Pancreas (tissue), 8 donors: ENCODE results near the gene C11orf21. TPM values are rescaled to one million over a fixed set of nuclear protein-coding genes. Genes with fewer than 3 reads are reported as not detected.

Experiments used
- polyA plus RNA-seq, 2 donors: library from polyadenylated mRNA; stranded (reverse); fragments of 200-250 nt; gene quantifications; one replicate each; pipeline ENCODE4 v1.2.3, GENCODE V29; 2013
- total RNA-seq, 6 donors: library from RNA; stranded (reverse); fragmentation: NEBNext Ultra II Directional in 4 of 6; extraction: Animal tissue kit (Norgen Biotek cat#: 25700) in 4 of 6; gene quantifications; one replicate each; pipeline versions ENCODE4 v1.2.1 to v1.2.4, GENCODE V29; 2021 to 2023
- donor health status: healthy with polysubstance abuse.
- donor health status: DM: no; HTN: no; CAD: no; lungs with moderate emphysema.
- donor health status: DM: no; HTN: no; CAD: no.
- donor health status: Bipolar disorder and iron deficiency.
- donor health status: DM: yes; HTN: yes; CAD: no.
- donor health status: DM: no; HTN: no; CAD: no.
- donor health status: DM: no; HTN: no; CAD: no.
- donor health status: DM: yes; HTN: yes; CAD: no.

Gene C11orf21
- total and polyA plus RNA-seq, 8 donors, result 0.04 to 0.80 (median 0.22) TPM

Other genes with a start within 250 kb of the C11orf21 start
- 10 to 100 TPM in 3 of 6 donors, 1 to 10 TPM in 3; 6.0 to 99.9 (median 12.3) TPM for gene IGF2, start 162.5 kb downstream of the C11orf21 start, total RNA-seq
- gene IGF2, start 162.5 kb downstream of the C11orf21 start, polyA plus RNA-seq, result 10 to 100 TPM; 25.1 to 26.9 TPM
- gene INS, start 140.7 kb downstream of the C11orf21 start, total RNA-seq, result over 10,000 TPM in 1 of 6 donors, 1,000 to 10,000 TPM in 5; 1,425 to 13,046 (median 4,747) TPM
- gene INS, start 140.7 kb downstream of the C11orf21 start, polyA plus RNA-seq, result over 10,000 TPM; 71,280 to 145,342 TPM
- gene TH, start 130.1 kb downstream of the C11orf21 start, total RNA-seq, result under 1 TPM in 4 of 6 donors, not detected in 2; 0.19 to 0.55 (median 0.22) TPM
- gene TH, start 130.1 kb downstream of the C11orf21 start, polyA plus RNA-seq, result 1 to 10 TPM in 1 of 2 donors, under 1 TPM in 1; 0.49 to 2.5 TPM
- gene ASCL2, start 31.3 kb downstream of the C11orf21 start, total RNA-seq, result 1 to 10 TPM in 2 of 6 donors, under 1 TPM in 4; 0.24 to 1.4 (median 0.69) TPM
- gene ASCL2, start 31.3 kb downstream of the C11orf21 start, polyA plus RNA-seq, result 1 to 10 TPM; 1.4 to 7.0 TPM
- 1 to 10 TPM in 1 of 6 donors, under 1 TPM in 4, not detected in 1; 0.25 to 1.2 (median 0.37) TPM for gene TSPAN32, start 95 bp upstream of the C11orf21 start, total RNA-seq
- 1 to 10 TPM in 1 of 2 donors, under 1 TPM in 1; 0.49 to 1.4 TPM for gene TSPAN32, start 95 bp upstream of the C11orf21 start, polyA plus RNA-seq
- gene CD81, start 75.4 kb upstream of the C11orf21 start, total RNA-seq, result 100 to 1,000 TPM; 154 to 337 (median 236) TPM
- 100 to 1,000 TPM; 166 to 392 TPM for gene CD81, start 75.4 kb upstream of the C11orf21 start, polyA plus RNA-seq
- gene TSSC4, start 98.8 kb upstream of the C11orf21 start, total RNA-seq, result 10 to 100 TPM; 16.8 to 27.7 (median 19.7) TPM
- 10 to 100 TPM; 54.3 to 60.0 TPM for gene TSSC4, start 98.8 kb upstream of the C11orf21 start, polyA plus RNA-seq
- gene TRPM5, start 142.6 kb upstream of the C11orf21 start, total RNA-seq, result 1 to 10 TPM in 3 of 6 donors, under 1 TPM in 3; 0.51 to 2.8 (median 0.95) TPM
- 1 to 10 TPM; 4.3 to 4.8 TPM for gene TRPM5, start 142.6 kb upstream of the C11orf21 start, polyA plus RNA-seq
- gene KCNQ1, start 143.1 kb upstream of the C11orf21 start, total RNA-seq, result 10 to 100 TPM; 25.2 to 61.1 (median 46.7) TPM
- 10 to 100 TPM; 14.0 to 50.0 TPM for gene KCNQ1, start 143.1 kb upstream of the C11orf21 start, polyA plus RNA-seq